ENCODE results near the gene KCNJ12. TPM values are rescaled to one million over a fixed set of nuclear protein-coding genes. Genes with fewer than 3 reads are reported as not detected.

KCNJ12 gene
- total RNA-seq, 2 experiments from 2014 or later: not detected

GRCh38 chr17:21354796-21355385 is 21.3 kb upstream of the KCNJ12 start:
- Mint-ChIP-seq H3K27ac (no peak overlapping the region), H3K9me3 (no peaks in the 10 kb centered on the region), H3K4me1 (no peaks in the 10 kb centered on the region), H3K4me3 (no peak overlapping the region), H3K27me3 (no peaks in the 10 kb centered on the region), H3K36me3 (no peaks in the 10 kb centered on the region)
- no peak for ATAC-seq (ENCODE audit: low read depth)
- DNase-seq: no peak
- POLR2A ChIA-PET: no interaction called here

DNA sequence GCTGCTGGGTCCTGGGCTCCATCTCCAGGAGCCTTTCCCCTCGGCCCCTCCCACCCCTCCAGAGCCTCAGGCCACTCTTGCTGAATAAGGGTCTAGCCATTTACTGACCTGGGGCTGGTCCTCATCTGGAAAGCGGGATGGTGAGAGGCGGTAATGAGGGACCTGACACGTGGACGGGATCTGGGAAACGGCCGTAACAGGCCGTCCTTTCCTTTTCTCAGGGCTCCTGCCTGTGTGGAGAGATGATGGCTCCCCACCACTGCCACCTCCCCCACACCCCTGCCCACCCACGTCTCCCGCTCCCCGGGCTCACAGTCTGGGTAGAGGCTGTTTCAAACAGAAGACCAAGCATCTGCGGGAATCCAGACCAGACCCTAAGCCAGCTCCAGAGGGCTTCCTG is 20.6 kb upstream of the KCNJ12 start:
- H3K36me3 Mint-ChIP-seq: no peaks in the 10 kb centered on the region
- no peaks in the 10 kb centered on the region for H3K4me1 Mint-ChIP-seq
- ATAC-seq (ENCODE audit: low read depth) (no peak), DNase-seq (no peak)
- H3K27me3 Mint-ChIP-seq: no peaks in the 10 kb centered on the region
- POLR2A ChIA-PET: no interaction called here
- no peak overlapping the region for H3K27ac Mint-ChIP-seq
- no peaks in the 10 kb centered on the region for H3K9me3 Mint-ChIP-seq
- no peak overlapping the region for H3K4me3 Mint-ChIP-seq

DNA sequence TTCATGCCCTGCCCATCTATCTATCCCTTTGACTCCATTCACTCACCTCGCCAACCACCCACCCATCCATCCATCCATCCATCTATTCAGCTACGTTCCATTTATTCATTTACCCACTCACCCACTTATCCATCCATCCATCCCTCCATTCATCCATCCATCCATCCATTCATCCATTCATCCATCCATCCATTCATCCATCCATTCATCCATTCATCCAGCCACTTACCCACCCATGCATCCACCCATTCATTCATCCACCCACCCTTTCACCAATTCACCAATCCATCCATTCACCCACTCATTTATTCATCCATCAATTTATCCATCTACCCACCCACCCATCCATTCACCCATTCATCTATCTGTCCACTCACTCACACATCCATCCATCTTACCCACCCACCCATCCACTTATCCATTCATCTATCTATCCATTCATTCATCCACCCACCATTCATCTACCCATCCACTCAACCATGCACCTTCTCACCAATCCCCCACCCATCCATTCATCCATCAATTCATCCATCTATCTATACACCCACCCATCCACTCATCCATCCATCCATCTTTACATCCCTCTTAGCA is 19.5 kb upstream of the KCNJ12 start:
- ATAC-seq (ENCODE audit: low read depth) (no peak), DNase-seq (no peak)
- Mint-ChIP-seq H3K27me3 (no peaks in the 10 kb centered on the region), H3K36me3 (no peaks in the 10 kb centered on the region), H3K9me3 (no peaks in the 10 kb centered on the region), H3K4me1 (no peaks in the 10 kb centered on the region), H3K4me3 (no peak overlapping the region), H3K27ac (no peak overlapping the region)
- POLR2A ChIA-PET: no interaction called here

DNA sequence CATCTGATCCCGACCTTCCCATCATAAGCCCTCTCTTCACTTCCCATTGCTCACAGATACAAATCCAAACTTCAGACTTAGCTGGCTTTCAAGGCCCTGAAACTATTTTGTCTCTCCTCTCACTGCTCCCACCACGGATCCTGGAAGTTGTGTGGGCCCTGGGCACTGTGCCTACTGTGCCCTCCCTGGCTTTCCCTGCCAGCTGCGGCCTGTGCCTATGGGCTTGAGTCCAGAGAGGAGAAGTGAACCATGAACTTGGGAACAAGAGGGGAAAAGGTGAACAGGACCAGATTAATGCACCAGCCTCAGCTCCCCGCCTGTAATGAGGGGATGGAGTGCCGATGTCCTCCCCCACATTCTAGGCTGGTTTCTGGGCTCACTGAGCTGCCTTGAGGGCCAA is 18.9 kb upstream of the KCNJ12 start:
- Mint-ChIP-seq H3K27ac (no peak overlapping the region), H3K27me3 (no peaks in the 10 kb centered on the region), H3K9me3 (no peaks in the 10 kb centered on the region), H3K36me3 (no peaks in the 10 kb centered on the region), H3K4me1 (no peaks in the 10 kb centered on the region), H3K4me3 (no peak overlapping the region)
- ATAC-seq (ENCODE audit: low read depth) (no peak), DNase-seq (no peak)
- POLR2A ChIA-PET: no interaction called here

GRCh38 chr17:21357696-21358656 is 18.2 kb upstream of the KCNJ12 start:
- no peaks in the 10 kb centered on the region for H3K4me1 Mint-ChIP-seq
- no peaks in the 10 kb centered on the region for H3K27me3 Mint-ChIP-seq
- no peaks in the 10 kb centered on the region for H3K36me3 Mint-ChIP-seq
- no peak overlapping the region for H3K4me3 Mint-ChIP-seq
- no peaks in the 10 kb centered on the region for H3K9me3 Mint-ChIP-seq
- no peak for ATAC-seq (ENCODE audit: low read depth)
- H3K27ac Mint-ChIP-seq: no peak overlapping the region
- no peak for DNase-seq
- POLR2A ChIA-PET: no interaction called here

DNA sequence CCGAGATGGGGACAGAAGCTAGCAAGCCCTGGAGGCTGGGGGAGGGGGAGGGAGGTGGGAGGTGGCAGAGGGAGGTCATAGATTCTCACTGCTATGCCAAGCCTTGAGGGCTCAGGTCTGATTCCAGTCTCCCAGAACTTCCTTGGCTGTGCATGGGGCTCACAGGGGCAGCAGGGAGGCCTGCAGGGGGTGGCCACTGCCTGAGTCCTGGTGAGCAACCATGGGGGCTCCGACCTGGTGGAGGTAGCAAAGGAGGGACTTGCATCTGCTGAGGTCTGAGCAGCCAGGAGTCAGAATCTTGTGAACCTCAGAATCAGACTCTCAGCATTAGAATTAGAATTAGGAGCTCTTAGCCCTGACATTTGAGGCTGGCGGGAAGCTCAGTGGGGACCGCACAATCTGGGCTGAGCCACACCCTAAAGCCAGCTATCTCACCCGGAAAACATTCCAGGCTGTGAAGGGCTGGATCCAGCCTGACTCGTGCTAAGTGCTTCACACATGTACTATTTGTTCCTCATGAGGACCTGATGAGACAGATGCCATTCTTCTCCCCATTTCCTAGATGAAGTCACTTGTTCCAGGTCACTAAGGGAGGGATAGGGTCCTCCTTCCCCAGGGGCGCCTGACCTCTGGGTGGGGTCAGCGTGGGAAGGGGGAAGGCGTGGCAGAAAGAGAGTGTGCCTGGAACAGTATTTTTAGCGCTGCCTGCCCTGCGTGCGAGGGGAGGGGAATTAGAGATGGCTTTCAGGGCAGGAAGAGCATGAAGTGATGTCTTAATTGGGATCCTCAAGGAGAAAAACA is 17.3 kb upstream of the KCNJ12 start:
- Mint-ChIP-seq H3K27ac (no peak overlapping the region), H3K36me3 (no peaks in the 10 kb centered on the region), H3K9me3 (no peaks in the 10 kb centered on the region), H3K27me3 (no peaks in the 10 kb centered on the region), H3K4me1 (no peaks in the 10 kb centered on the region), H3K4me3 (no peak overlapping the region)
- ATAC-seq (ENCODE audit: low read depth): no peak
- POLR2A ChIA-PET: no interaction called here
- no peak for DNase-seq

- POLR2A ChIA-PET: no interaction called here
These were observed 16.7 kb upstream of the KCNJ12 start for GRCh38 chr17:21359483-21359840.

DNA sequence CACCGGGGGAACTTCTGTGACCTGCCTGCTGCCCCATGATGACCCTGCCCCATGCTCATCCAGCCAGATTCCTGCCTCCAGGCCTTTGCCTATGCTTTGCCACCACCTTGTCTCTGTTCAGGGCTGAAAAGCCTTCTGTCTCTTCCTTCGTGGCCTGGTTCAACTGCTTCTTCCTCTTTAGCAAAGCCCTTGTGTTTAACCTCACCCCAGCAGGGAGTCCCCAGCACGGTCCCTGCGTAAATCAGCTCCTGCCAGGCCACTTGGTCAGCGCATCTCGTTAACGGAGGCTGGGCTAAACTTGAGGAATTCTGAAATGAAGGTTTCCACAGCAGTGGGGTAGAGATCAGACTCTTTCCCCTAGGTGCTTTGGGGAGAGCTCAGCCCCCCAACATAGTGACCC is 16.1 kb upstream of the KCNJ12 start:
- no peaks in the 10 kb centered on the region for H3K27me3 Mint-ChIP-seq
- ATAC-seq (ENCODE audit: low read depth) (no peak), DNase-seq (no peak)
- no peaks in the 10 kb centered on the region for H3K9me3 Mint-ChIP-seq
- POLR2A ChIA-PET: no interaction called here
- H3K4me3 Mint-ChIP-seq: no peak overlapping the region
- no peaks in the 10 kb centered on the region for H3K36me3 Mint-ChIP-seq
- H3K27ac Mint-ChIP-seq: no peak overlapping the region
- H3K4me1 Mint-ChIP-seq: no peaks in the 10 kb centered on the region

More at GRCh38 chr17:21359483-21359840, 16.7 kb upstream of the KCNJ12 start:
- Mint-ChIP-seq H3K27ac (no peak overlapping the region), H3K27me3 (no peaks in the 10 kb centered on the region), H3K4me3 (no peak overlapping the region), H3K9me3 (no peaks in the 10 kb centered on the region), H3K36me3 (no peaks in the 10 kb centered on the region), H3K4me1 (no peaks in the 10 kb centered on the region)
- DNase-seq (no peak), ATAC-seq (ENCODE audit: low read depth) (no peak)

DNA sequence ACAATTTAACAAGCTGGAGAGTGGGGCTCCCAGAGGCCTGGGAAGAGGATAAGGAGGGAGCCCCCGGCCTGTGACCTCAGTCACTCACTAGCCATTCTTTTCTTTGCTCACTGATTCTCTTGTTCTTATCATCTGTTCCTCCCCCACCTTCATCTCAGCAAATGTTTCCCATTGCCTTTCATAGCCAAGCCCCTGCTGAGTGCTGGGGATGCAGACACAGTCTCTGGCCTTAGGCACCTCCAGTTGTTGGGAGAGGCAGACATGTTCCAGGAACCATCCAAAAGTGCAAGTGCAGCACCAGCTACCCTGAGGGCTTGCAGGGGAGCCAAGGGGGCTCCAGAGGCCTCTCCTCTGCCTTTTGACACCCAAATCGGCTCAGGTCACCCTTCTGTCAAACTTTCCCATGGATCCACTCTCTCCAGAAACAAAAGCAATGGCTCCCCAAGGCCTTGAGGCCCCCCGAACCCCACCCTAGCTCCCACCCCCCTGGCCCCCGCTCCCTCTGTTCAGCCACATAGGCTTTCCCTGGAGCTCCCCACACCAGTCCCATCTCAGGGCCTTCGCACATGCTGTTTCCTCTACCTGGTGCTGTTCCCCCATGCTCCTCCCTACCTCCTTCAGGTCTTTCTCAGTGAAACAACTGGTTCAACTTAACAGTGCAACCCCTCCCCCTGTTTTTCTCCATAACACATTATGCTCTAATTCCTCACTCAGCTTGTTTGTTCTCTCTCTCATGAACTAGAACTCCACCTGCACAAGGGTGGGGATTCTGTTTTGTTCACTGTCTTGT is 14.9 kb upstream of the KCNJ12 start:
- Mint-ChIP-seq H3K4me1 (no peaks in the 10 kb centered on the region), H3K27ac (no peak overlapping the region), H3K4me3 (no peak overlapping the region), H3K9me3 (no peaks in the 10 kb centered on the region), H3K27me3 (no peaks in the 10 kb centered on the region), H3K36me3 (no peaks in the 10 kb centered on the region)
- ATAC-seq (ENCODE audit: low read depth): no peak
- POLR2A ChIA-PET: no interaction called here
- DNase-seq: no peak

DNA sequence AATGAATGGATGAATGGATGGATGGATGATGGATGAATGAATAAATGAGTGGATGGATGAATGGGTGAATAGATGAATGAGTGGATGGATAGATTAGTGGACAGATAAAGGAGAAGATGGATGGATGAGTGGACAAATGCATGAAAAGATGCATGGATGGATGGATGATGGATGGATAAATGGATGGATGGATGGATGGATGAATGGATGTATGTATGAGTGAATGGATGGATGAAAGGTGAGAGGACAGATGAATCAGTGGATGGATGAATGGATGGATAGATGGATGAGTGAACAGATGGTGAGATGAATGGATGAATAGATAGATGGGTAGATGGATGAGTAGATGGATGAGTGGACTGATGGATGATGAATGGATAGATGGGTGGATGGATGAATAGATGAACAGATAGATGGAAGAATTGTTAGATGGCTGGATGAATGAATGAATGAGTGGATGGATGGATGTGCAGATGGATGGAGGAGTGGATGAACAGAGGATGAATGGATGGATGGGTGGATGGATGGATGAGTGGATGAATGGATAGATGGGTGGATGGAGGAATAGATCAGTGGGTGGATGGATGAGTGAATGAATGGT is 13.7 kb upstream of the KCNJ12 start:
- Mint-ChIP-seq H3K27ac (no peak overlapping the region), H3K36me3 (no peaks in the 10 kb centered on the region), H3K4me1 (no peaks in the 10 kb centered on the region), H3K4me3 (no peak overlapping the region), H3K27me3 (no peaks in the 10 kb centered on the region), H3K9me3 (no peaks in the 10 kb centered on the region)
- POLR2A ChIA-PET: no interaction called here
- DNase-seq (no peak), ATAC-seq (ENCODE audit: low read depth) (no peak)

- no peaks in the 10 kb centered on the region for H3K27me3 Mint-ChIP-seq
- DNase-seq (no peak), ATAC-seq (ENCODE audit: low read depth) (no peak)
- no peaks in the 10 kb centered on the region for H3K36me3 Mint-ChIP-seq
- no peak overlapping the region for H3K27ac Mint-ChIP-seq
- no peaks in the 10 kb centered on the region for H3K9me3 Mint-ChIP-seq
- no peak overlapping the region for H3K4me3 Mint-ChIP-seq
- H3K4me1 Mint-ChIP-seq: no peaks in the 10 kb centered on the region
- POLR2A ChIA-PET: no interaction called here
These were observed 12.1 kb upstream of the KCNJ12 start for GRCh38 chr17:21363776-21364642.

DNA sequence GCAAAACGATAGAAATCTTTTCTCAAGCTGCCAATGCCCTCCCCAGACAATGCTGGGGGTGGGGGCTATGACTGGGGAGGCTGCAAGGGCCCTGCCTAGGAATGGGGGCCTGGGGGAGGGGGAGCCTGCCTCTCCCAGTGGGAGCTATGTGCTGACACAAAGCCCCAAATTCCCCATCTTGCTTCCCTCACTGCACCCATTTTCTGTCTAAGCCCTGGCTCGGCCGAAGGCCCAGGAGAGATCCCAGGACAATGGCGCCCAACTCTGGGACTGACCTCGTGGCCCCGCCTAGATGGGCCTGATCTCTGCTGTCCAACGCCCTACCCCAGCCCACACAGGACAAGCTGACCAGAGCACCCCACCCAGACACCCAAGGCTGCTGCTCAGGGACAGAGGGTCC is 11.1 kb upstream of the KCNJ12 start:
- H3K4me1 Mint-ChIP-seq: no peaks in the 10 kb centered on the region
- no peak overlapping the region for H3K4me3 Mint-ChIP-seq

More for the DNA sequence above, 11.1 kb upstream of the KCNJ12 start:
- ATAC-seq (ENCODE audit: low read depth) (no peak), DNase-seq (no peak)
- no peaks in the 10 kb centered on the region for H3K27me3 Mint-ChIP-seq
- POLR2A ChIA-PET: no interaction called here
- no peak overlapping the region for H3K27ac Mint-ChIP-seq
- no peaks in the 10 kb centered on the region for H3K36me3 Mint-ChIP-seq
- H3K9me3 Mint-ChIP-seq: no peaks in the 10 kb centered on the region

Measured in activated naive CD8-positive, alpha-beta T cell treated with anti-CD3 and anti-CD28 coated beads, Interleukin-2, amount 10 ng/mL, durations not matched to agents 7 days and 5 days (primary cell).